Astrocyte (in vitro differentiated cells and primary cell): Measurements from ENCODE around the gene PIGR. TPM values are rescaled to one million over a fixed set of nuclear protein-coding genes. Genes with fewer than 3 reads are reported as not detected.

Source experiments
- DNase-seq: peaks from one replicate; pipeline ENCODE4 v3.0.0-alpha.2; 2010; ENCODE audit warnings: low read depth
- FAIRE-seq: peaks from 2 replicates; lab custom pipeline; 2011; peaks lifted over from hg19 to GRCh38; lab: Jason Lieb, UNC
- H2AFZ ChIP-seq: 2 replicates; pipeline ENCODE4 v1.6.0; 2012; ENCODE audit warnings: low read depth, low read length, inconsistent platforms
- H3K27ac ChIP-seq: 2 replicates; pipeline ENCODE4 v1.5.1; 2011; ENCODE audit warnings: low read depth, low read length, inconsistent platforms
- H3K27me3 ChIP-seq: 2 replicates; pipeline ENCODE4 v1.6.0; 2011; ENCODE audit warnings: low read length, inconsistent platforms; ENCODE audit not compliant: insufficient read depth
- H3K36me3 ChIP-seq: 2 replicates; pipeline ENCODE4 v1.5.1; 2011; ENCODE audit warnings: low read length, inconsistent platforms; ENCODE audit not compliant: insufficient read depth
- H3K4me1 ChIP-seq: 2 replicates; pipeline ENCODE4 v1.5.1; 2011; ENCODE audit warnings: low read length, inconsistent platforms; ENCODE audit not compliant: insufficient read depth
- H3K4me2 ChIP-seq: 2 replicates; pipeline ENCODE4 v1.6.0; 2012; ENCODE audit warnings: low read length, inconsistent platforms
- H3K4me3 ChIP-seq: 2 replicates; pipeline ENCODE4 v1.5.1; 2011; ENCODE audit warnings: low read depth, mild to moderate bottlenecking, low read length, inconsistent platforms; ENCODE audit not compliant: insufficient read depth
- H3K79me2 ChIP-seq: 2 replicates; pipeline ENCODE4 v1.6.0; 2012; ENCODE audit warnings: mild to moderate bottlenecking, low read length, inconsistent platforms; ENCODE audit not compliant: insufficient read depth
- H3K9ac ChIP-seq: 2 replicates; pipeline ENCODE4 v1.6.0; 2012; ENCODE audit warnings: mild to moderate bottlenecking, low read length, inconsistent platforms
- H3K9me3 ChIP-seq: 2 replicates; pipeline ENCODE4 v1.5.1; 2012; ENCODE audit warnings: low read depth, mild to moderate bottlenecking, low read length, inconsistent platforms; ENCODE audit not compliant: insufficient read depth
- H4K20me1 ChIP-seq: 2 replicates; pipeline ENCODE4 v1.6.0; 2012; ENCODE audit warnings: low read length, inconsistent platforms; ENCODE audit not compliant: insufficient read depth
- H3K27ac Mint-ChIP-seq: one replicate; pipeline ENCODE4 v1.8.0; 2021; ENCODE audit warnings: mild to moderate bottlenecking, mixed read lengths; ENCODE audit not compliant: unreplicated experiment
- H3K27me3 Mint-ChIP-seq: one replicate; pipeline ENCODE4 v1.8.0; 2021; ENCODE audit warnings: low read depth, mixed read lengths; ENCODE audit not compliant: unreplicated experiment
- H3K36me3 Mint-ChIP-seq: one replicate; pipeline ENCODE4 v1.8.0; 2021; ENCODE audit warnings: low read depth, mixed read lengths; ENCODE audit not compliant: unreplicated experiment
- H3K4me1 Mint-ChIP-seq: one replicate; pipeline ENCODE4 v1.8.0; 2021; ENCODE audit warnings: low read depth, mixed read lengths; ENCODE audit not compliant: unreplicated experiment
- H3K4me3 Mint-ChIP-seq: one replicate; pipeline ENCODE4 v1.8.0; 2021; ENCODE audit warnings: mild to moderate bottlenecking, moderate library complexity, mixed read lengths; ENCODE audit not compliant: unreplicated experiment
- H3K9me3 Mint-ChIP-seq: one replicate; pipeline ENCODE4 v1.8.0; 2021; ENCODE audit warnings: mild to moderate bottlenecking, mixed read lengths; ENCODE audit not compliant: unreplicated experiment
- EZH2 ChIP-seq: IDR thresholded peaks from 2 replicates; pipeline ENCODE4 v1.6.1; 2012; ENCODE audit warnings: mild to moderate bottlenecking, low read length, inconsistent platforms; ENCODE audit not compliant: insufficient read depth
- total RNA-seq: library from RNA; stranded (reverse); gene quantifications from 2 replicates; pipeline ENCODE4 v1.2.1, GENCODE V29; 2021
- TF ChIP-seq, protein P1 (sequence below): IDR thresholded peaks from 2 replicates; pipeline ENCODE4 v1.5.1; 2011; ENCODE audit warnings: low read depth, mild to moderate bottlenecking, inconsistent platforms, low read length, moderate library complexity; ENCODE audit not compliant: insufficient read depth

The PIGR gene
- total RNA-seq, 1 donor from 2014 or later: not detected

DNA sequence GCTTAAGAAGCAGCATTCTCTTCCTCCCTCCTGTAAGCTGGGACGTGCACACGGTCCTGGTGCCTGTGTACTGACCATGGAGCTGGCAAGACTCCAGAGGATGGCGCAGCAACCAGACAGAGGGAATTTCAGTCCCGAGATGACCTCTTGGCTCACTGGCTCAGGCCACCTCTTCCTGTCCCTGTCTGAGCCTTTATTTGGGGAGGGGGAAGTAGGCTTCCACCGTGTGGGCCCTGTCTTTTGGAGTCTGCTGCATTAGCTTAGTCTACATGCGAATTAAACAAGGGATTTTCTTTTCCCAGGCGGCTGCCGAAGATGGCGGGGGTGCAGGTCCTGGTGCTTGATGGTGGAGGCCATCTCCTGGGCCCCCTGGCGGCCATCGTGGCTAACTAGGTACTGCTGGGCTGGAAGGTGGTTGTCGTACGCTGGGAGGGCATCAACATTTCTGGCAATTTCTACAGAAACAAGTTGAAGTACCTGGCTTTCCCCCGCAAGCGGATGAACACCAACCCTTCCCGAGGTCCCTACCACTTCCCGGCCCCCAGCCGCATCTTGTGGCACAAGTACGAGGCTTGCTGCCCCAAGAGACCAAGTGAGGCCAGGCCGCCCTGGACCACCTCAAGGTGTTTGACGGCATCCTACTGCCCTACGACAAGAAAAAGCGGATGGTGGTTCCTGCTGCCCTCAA lies 38.8 kb downstream of the PIGR start:
- no peak overlapping the region for H2AFZ ChIP-seq
- no peaks in the 10 kb centered on the region for H3K36me3 ChIP-seq
- no peak overlapping the region for H3K4me3 Mint-ChIP-seq
- H3K27me3 Mint-ChIP-seq: peaks cover 22% of the 10 kb centered on the region
- H3K27me3 ChIP-seq: peaks cover 13% of the 10 kb centered on the region
- H3K9ac ChIP-seq: no peak overlapping the region
- no peak overlapping the region for H3K27ac ChIP-seq
- H3K79me2 ChIP-seq: no peaks in the 10 kb centered on the region
- H3K4me3 ChIP-seq: no peak overlapping the region
- FAIRE-seq: no peak
- TF ChIP-seq EZH2: no peak
- TF ChIP-seq, protein P1, sequence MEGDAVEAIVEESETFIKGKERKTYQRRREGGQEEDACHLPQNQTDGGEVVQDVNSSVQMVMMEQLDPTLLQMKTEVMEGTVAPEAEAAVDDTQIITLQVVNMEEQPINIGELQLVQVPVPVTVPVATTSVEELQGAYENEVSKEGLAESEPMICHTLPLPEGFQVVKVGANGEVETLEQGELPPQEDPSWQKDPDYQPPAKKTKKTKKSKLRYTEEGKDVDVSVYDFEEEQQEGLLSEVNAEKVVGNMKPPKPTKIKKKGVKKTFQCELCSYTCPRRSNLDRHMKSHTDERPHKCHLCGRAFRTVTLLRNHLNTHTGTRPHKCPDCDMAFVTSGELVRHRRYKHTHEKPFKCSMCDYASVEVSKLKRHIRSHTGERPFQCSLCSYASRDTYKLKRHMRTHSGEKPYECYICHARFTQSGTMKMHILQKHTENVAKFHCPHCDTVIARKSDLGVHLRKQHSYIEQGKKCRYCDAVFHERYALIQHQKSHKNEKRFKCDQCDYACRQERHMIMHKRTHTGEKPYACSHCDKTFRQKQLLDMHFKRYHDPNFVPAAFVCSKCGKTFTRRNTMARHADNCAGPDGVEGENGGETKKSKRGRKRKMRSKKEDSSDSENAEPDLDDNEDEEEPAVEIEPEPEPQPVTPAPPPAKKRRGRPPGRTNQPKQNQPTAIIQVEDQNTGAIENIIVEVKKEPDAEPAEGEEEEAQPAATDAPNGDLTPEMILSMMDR: no peak
- no peak overlapping the region for H3K27ac Mint-ChIP-seq
- H4K20me1 ChIP-seq: no peaks in the 10 kb centered on the region
- H3K36me3 Mint-ChIP-seq: peaks cover 2% of the 10 kb centered on the region
- peaks cover 2% of the 10 kb centered on the region for H3K9me3 Mint-ChIP-seq
- peaks cover 20% of the 10 kb centered on the region for H3K4me1 Mint-ChIP-seq
- no peak for DNase-seq
- no peak overlapping the region for H3K4me2 ChIP-seq
- no peaks in the 10 kb centered on the region for H3K9me3 ChIP-seq
- peaks cover 9% of the 10 kb centered on the region for H3K4me1 ChIP-seq

DNA sequence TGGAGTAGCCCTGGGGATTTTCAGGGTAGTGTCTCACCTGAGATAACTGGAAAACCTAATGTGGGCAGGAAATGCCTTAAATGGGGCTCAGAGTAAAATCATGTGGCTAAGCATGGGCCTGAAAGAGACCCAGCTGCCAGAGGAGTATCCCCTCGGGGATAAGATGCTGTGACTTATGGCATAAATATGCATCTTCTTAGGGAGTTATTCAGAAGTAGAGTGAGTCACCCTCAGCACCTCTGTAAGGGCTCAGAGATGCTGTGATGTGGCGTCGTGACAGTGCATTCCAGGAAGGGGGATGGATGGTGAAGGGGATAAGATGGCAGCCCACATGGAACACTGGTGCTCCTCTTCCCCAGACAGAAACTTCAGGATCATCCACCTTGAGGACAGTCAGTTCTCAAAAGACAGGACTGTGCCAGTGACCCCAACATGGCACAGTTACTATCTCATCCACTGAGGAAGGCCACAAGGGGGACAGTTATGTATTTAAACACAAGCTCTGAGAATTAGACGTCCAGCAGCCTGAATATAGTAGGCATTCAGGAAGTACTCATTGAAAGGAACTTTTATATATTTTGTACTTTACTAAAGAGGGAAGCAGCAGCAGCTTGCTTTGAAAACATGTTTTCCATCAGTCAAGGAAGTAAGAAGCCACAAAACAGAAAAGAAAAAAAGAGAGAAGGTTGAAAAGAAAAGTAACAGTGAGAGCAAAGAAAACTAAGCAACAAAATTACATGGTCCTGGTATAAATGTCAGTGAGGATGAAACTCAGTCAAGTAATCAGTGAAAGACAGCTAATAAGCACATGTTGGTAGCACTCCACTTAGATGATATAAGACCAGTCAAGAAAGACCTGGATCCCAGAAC lies 40.7 kb downstream of the PIGR start:
- peaks cover 20% of the 10 kb centered on the region for H3K4me1 Mint-ChIP-seq
- peak; percentile 69 for FAIRE-seq
- Histone ChIP-seq H3K9me3 (no peaks in the 10 kb centered on the region), H3K4me1 (peaks cover 9% of the 10 kb centered on the region), H3K79me2 (no peaks in the 10 kb centered on the region), H3K4me3 (no peak overlapping the region), H4K20me1 (no peaks in the 10 kb centered on the region), H3K27ac (peak overlapping the region; percentile 70), H3K27me3 (peaks cover 13% of the 10 kb centered on the region), H3K36me3 (no peaks in the 10 kb centered on the region), H3K4me2 (peak overlapping the region; percentile 21), H3K9ac (no peak overlapping the region), H2AFZ (peak overlapping the region; percentile 68)
- peak; percentile 90 for DNase-seq
- H3K36me3 Mint-ChIP-seq: peaks cover 2% of the 10 kb centered on the region
- H3K27ac Mint-ChIP-seq: peak overlapping the region; percentile 96
- H3K9me3 Mint-ChIP-seq: peaks cover 2% of the 10 kb centered on the region
- no peak for TF ChIP-seq EZH2
- TF ChIP-seq, protein P1: no peak
- H3K27me3 Mint-ChIP-seq: peaks cover 29% of the 10 kb centered on the region
- H3K4me3 Mint-ChIP-seq: no peak overlapping the region
